NT2/D1 (cell line): Measurements from ENCODE around the gene BTBD1.

Experiments
- YY1 ChIP-seq: IDR thresholded peaks from 2 replicates; pipeline ENCODE4 v1.6.1; 2011; ENCODE audit not compliant: insufficient read length, insufficient read depth
- ZNF274 ChIP-seq: IDR thresholded peaks from 2 replicates; pipeline ENCODE4 v1.6.1; 2011; ENCODE audit warnings: mild to moderate bottlenecking, low read depth, low read length

GRCh38 chr15:83109532-83109931 lies 42.5 kb upstream of the BTBD1 start:
- TF ChIP-seq YY1 (no peak), ZNF274 (no peak)
